Measurements from ENCODE around the gene SFRP4.
"Not testable (repeated sequence)": the region's sequence is repeated elsewhere in the genome, so short reads cannot be mapped to it uniquely, and the experiment has no call there.

SFRP4 gene

GRCh38 chr7:37916673-37917660 lies at the start of gene SFRP4:
TSS of gene SFRP4 (minus strand) at chr7:37916817. CDS start at chr7:37916537, 280 bp downstream.
- FAIRE-seq: no peak

GRCh38 chr7:37964196-37964595 lies 47.6 kb upstream of the SFRP4 start:
- FAIRE-seq: no peak

GRCh38 chr7:37961251-37961650 lies 44.6 kb upstream of the SFRP4 start:
- FAIRE-seq: no peak

- FAIRE-seq: no peak
These were observed 43.9 kb upstream of the SFRP4 start for GRCh38 chr7:37960483-37960882.

GRCh38 chr7:37957221-37957970 lies 40.8 kb upstream of the SFRP4 start:
- no peak for FAIRE-seq

- no peak for FAIRE-seq
These were observed 40.2 kb upstream of the SFRP4 start for GRCh38 chr7:37956791-37957190.

- not testable (repeated sequence) for FAIRE-seq
These were observed 37.6 kb upstream of the SFRP4 start for GRCh38 chr7:37954217-37954616.

GRCh38 chr7:37952240-37952639 lies 35.6 kb upstream of the SFRP4 start:
- FAIRE-seq: no peak

GRCh38 chr7:37947941-37948210 lies 31.3 kb upstream of the SFRP4 start:
- no peak for FAIRE-seq

GRCh38 chr7:37947138-37947940 lies 30.7 kb upstream of the SFRP4 start:
- no peak for FAIRE-seq

- FAIRE-seq: no peak
These were observed 28.7 kb upstream of the SFRP4 start for GRCh38 chr7:37945336-37945735.

- no peak for FAIRE-seq
These were observed 28.1 kb upstream of the SFRP4 start for GRCh38 chr7:37944737-37945054.

GRCh38 chr7:37943905-37944736 lies 27.5 kb upstream of the SFRP4 start:
- no peak for FAIRE-seq

GRCh38 chr7:37942934-37943610 lies 26.5 kb upstream of the SFRP4 start:
- no peak for FAIRE-seq

GRCh38 chr7:37933018-37933566 lies 16.5 kb upstream of the SFRP4 start:
- FAIRE-seq: no peak

- FAIRE-seq: no peak
These were observed 15.9 kb upstream of the SFRP4 start for GRCh38 chr7:37932543-37932942.

- no peak for FAIRE-seq
These were observed 13.8 kb upstream of the SFRP4 start for GRCh38 chr7:37930226-37930948.

GRCh38 chr7:37928878-37929277 lies 12.3 kb upstream of the SFRP4 start:
- no peak for FAIRE-seq

GRCh38 chr7:37927773-37928444 lies 11.3 kb upstream of the SFRP4 start:
- no peak for FAIRE-seq

- FAIRE-seq: no peak
These were observed 9.0 kb upstream of the SFRP4 start for GRCh38 chr7:37925620-37926019.
